ENCODE measurements around the gene TRAPPC6A.
"Not testable (repeated sequence)": the region's sequence is repeated elsewhere in the genome, so short reads cannot be mapped to it uniquely, and the experiment has no call there.

TRAPPC6A gene

DNA sequence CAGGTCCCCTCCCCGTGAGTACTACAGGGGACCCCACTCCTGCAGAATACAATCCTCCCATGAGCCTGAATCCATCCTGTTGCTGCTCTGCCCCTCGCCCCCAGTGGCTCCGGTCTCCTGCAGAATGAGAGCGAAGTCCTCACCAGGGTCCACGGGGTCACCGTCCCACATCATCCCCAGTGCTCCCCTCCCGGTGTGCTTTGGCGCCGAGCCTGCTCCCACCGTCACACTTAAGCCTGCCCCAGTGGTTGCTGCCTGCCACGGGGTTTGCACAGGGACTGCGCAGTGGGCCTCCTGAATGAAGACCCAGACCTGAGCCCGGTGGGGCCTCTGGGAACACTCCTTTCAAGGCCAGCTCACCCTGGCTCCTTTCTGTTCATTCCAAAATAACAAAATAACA lies 47.8 kb downstream of the TRAPPC6A start:
- no peak for DNase-seq (ENCODE audit: low spot score)

DNA sequence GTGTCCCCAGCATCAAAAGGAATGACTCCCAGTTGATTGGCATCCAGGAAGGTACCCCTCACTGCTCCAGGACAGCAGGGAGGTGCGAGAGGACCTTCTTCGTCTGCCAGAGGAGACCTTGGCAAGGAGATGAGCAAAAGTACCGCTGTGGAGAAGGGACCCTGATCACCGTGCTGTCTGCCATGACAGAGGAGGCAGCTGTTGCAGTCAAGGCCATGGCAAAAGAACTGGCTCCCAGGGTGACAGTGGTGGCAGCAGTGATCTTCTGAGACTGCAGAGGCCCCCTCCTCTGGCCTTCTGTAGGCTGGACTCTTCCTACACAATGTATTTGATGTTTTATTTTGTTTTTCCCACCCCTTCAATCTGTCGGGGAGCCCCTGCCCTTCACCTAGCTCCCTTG lies 49.2 kb downstream of the TRAPPC6A start:
- DNase-seq (ENCODE audit: low spot score) = no peak

DNA sequence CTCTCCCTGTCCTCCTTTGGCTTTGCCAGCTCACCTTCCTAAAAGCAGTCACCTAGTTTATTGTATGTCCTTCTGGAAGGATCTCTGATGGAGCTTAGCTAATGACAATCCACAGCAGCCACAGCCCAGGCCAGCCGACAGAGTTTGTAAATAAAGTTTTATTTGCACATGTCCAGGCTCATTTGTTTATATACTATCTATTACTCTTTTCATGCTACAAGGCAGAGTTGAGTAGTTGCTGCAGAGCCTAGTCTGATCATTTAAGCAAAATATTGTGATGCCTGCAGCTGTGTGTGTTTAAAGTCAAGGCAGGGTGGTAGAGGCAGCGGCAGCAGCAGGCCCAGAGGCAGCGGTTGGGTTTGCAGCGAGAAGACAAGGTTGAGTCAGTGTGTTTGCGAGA lies 49.9 kb downstream of the TRAPPC6A start:
- no peak for DNase-seq (ENCODE audit: low spot score)

DNA sequence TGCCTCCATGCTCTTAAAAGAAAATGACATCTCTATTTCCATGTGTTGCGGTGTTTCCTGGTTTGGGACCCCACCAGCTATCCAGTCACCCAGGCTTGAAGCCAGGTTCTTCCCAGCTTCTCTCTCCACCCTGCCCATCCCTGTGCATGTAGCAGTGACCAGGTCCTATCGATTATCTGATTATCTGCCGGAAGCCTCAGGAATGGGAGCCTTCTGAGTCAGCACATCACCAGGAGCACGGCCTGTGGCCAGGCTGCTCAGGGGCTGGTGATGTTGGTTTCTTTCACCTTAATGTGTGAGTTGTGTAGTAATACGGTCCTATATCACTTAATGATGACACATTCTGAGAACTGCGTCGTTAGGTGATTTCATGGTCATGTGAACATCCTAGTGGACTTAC lies 51.4 kb downstream of the TRAPPC6A start:
- no peak for DNase-seq (ENCODE audit: low spot score)

DNA sequence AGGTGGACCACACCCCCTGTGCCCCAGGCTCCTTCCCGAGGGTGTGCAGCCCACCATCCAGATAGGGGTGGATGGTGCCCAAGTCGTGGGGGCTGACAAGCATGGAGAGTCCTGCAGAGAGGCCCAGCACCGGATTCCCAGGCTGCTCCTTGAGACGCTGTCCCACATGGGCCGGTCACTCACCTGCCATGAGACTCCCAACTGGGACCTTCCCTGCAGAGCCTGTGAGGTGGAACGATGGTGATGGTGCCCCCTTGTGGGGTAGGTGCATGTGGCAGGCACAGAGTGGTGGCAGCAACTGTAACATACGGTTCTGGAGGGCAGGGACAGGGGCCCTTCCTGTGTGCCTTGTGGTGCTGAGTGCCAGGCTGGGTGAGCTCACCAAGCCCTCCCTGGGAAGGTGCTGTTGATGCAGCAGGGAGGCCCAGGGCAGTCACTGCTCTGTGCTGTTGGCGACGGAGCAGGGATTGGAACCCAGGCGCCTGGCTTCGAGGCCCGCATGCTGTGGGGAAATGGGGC lies 52.0 kb downstream of the TRAPPC6A start:
- peak; percentile 57 for DNase-seq (ENCODE audit: low spot score)

DNA sequence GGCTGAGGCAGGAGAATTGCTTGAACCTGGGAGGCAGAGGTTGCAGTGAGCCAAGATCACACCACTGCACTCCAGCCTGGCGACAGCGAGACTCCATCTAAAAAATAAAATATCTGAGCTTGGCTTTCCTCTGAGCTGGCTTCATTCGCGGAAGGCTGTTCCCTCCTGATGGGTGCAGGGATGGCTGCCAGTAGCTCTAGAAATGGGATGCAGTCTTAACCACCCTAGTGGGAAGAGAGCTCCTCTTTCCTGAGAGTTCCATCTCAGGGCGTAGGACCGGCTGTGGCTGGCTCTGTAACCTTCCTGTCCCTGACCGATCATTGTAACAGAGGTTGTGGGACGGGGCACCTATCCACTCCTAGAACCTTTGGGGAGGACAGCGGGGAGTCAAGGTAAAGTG lies 52.7 kb downstream of the TRAPPC6A start:
- no peak for DNase-seq (ENCODE audit: low spot score)

DNA sequence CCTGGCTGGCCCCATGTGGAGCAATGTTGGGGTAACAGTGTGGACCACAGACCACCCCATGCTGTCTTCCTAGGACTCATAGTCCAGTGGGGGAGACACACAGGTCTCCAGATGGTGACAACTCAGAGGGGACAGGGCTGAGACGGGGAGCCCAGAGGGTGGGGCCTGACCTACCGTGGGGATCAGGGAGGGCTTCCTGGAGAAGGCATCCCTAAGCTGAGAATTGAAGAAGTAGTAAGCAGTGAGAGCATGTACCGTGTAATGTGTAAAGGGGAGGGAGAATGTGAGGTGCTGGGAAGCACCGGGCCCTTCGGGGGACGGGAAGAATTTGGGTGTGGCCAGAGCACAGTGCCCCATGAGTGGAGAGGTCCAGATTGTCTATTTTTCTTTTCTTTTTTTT lies 54.0 kb downstream of the TRAPPC6A start:
- DNase-seq (ENCODE audit: low spot score) = no peak

DNA sequence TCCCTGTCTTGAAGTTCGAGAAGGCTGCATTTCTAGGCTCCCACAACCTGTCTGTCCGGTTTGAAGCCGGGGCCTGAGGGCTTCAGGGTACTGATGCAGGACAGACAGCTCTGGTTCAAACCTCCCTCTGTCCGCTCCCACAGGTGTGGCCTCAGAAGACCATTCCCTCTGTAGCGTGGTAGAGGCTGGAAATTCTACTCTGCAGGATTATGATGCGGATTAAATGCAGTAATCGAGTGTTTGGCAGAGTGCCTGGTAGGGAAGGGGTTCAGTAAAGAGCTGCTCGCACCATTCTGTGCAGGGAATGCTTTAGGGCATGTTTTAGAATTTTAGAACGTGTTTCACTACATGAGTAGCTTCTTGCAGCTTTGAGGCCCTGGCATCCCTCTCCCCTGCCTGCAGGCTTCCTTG lies 54.6 kb downstream of the TRAPPC6A start:
- no peak for DNase-seq (ENCODE audit: low spot score)

DNA sequence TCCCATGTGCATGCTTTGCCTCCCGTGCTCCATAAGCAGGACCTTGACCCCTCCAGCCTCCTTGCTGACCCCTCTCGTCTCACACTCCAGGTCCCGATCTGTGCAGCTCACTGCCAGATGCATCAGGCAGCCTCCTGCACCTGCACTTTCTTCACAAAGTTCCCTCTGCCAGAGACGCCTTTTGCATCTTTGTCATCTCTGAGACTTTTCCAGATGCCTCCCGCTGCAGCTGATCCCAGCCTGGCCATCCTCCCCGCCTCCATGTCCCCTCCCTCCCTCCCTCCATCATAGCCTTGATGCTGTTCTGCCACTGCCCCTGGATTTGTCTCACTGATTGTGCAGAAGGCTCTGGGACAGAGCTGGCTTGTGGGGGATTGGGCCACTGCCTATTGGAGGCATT lies 55.2 kb downstream of the TRAPPC6A start:
- no peak for DNase-seq (ENCODE audit: low spot score)

DNA sequence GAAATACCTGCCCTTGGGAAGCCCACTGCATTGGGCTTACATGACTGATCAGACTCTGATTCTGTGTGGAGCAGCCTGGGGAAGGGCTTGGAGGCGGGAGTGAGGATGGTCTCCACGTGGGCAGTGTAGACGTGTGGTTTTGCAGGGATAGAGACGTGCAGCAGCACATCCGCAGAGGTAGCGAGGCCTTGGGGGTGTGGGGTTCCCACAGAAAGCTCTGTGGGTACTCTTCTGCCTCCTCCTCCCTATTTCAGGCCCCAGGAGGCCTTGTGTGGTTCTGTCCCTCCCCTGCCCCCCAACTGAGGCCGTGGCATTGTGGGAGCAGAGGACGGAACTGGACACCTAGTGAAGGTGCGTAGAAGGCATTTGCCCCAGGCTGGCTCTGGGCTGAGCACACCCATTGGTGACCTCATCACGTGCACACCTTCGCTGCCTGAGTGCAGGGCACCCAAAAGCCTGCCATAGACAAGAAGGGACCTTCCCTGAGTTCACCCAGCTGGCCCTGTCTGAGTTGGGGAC lies 56.2 kb downstream of the TRAPPC6A start:
- DNase-seq (ENCODE audit: low spot score) = no peak

DNA sequence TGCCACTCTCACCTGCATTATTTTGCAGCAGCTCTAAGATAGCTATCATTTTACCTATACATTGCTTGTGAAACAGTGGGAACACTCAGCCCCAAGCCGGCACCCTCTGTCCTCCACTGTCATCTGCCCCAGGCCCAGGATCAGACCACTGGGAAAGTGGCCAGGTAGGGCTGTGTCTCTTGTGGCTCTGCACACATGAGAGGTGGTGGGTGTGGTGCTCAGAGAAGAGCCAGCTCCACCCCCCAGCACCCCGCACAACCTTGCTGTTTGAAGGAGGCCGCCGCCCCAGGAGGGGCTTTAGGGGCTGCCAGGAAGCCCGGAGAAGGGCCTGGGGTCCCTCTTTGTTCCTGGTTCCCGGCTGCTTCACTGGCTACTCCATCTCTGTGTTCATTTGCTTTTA lies 58.5 kb downstream of the TRAPPC6A start:
- DNase-seq (ENCODE audit: low spot score) = no peak

DNA sequence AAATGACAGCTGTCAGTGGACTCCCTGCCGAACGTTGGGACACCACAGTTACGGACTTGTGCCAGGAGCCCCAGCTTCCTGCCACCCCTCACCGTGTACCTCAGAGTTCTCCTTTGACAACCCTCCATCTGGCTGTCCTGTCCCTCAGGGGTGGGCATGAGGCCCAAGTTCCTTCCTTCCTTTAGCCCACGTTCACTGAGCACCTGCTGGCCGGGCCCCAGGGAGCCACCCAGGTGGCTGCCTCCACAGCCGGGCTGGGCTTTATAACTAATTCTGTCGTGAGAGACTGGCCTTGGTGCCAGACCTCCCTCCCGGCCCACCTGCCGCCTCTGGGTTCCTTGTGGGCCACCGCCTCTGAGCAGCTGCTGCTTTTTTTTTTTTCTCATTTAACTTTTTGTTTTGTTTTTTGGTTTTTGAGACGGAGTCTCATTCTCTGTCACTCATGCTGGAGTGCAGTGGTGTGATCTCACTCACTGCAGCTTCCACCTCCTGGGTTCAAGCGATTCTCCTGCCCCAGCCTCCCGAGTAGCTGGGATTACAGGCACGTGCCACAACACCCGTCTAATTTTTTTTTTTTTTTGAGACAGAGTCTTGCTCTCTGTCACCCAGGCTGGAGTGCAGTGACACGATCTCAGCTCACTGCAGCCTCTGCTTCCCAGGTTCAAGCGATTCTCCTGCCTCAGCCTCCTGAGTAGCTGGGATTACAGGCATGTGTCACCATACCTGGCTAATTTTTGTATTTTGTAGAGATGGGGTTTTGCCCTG lies 59.3 kb downstream of the TRAPPC6A start:
- not testable (repeated sequence) for DNase-seq (ENCODE audit: low spot score)

DNA sequence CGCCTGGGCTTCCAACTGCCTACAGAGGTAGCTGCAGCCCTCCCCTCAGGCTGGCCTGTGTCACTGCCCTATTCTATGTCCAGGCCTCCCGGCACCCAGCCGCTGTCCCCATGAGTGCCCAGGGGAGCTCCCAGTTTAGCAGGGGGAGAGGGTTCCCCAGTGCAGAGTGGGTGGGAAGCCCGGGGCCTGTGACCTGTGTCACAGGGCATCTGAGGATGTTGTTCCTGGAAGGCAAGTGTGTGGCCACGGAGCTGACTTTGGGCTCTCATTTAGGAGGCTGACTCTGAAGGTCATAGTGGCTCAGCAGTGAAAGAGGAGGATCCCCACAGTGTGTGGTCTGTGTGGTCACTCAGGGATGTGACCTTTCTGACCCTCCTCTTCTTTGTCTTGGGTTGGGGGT lies 59.9 kb downstream of the TRAPPC6A start:
- no peak for DNase-seq (ENCODE audit: low spot score)

DNA sequence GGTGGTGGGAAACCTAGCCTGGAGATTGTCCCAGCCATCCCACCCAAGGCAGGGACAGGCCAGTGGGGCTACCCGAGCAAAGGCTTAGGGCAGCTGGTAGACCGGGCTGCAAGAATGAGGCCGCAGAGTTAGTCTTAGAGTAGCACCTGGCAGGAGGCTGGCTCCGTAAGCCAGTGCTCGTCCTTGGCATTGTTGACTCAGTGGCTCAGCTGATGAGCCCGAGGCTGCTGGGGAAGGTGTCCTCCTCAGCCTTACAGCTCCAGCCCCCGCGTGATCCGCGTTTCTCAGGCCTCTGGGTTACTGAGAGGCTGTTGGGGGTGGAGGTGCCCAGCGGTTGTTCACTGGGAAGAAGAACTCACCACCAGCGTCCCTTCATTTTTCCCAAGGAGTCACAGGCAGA lies 60.4 kb downstream of the TRAPPC6A start:
- DNase-seq (ENCODE audit: low spot score) = no peak

DNA sequence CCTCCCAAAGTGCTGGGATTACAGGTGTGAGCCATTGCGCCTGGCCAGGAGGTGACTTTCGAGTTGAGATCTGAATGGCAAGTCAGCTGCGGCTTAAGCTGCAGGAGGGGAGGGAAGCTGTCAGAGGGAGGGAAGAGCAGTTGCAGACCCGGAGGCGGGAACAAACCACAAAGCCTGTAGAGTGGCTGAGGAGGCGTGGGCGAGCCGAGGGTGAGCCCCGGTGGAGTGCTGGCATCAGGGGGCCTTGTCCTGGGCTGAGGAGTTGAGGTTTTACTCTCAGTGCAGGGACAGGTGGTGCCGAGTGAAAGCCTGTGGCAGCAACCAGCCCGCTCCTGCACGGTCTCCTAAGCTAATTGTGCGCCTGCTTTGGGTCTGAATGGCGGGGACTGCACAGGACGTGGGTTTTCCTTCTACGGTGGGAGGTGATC lies 60.9 kb downstream of the TRAPPC6A start:
- DNase-seq (ENCODE audit: low spot score) = no peak

DNA sequence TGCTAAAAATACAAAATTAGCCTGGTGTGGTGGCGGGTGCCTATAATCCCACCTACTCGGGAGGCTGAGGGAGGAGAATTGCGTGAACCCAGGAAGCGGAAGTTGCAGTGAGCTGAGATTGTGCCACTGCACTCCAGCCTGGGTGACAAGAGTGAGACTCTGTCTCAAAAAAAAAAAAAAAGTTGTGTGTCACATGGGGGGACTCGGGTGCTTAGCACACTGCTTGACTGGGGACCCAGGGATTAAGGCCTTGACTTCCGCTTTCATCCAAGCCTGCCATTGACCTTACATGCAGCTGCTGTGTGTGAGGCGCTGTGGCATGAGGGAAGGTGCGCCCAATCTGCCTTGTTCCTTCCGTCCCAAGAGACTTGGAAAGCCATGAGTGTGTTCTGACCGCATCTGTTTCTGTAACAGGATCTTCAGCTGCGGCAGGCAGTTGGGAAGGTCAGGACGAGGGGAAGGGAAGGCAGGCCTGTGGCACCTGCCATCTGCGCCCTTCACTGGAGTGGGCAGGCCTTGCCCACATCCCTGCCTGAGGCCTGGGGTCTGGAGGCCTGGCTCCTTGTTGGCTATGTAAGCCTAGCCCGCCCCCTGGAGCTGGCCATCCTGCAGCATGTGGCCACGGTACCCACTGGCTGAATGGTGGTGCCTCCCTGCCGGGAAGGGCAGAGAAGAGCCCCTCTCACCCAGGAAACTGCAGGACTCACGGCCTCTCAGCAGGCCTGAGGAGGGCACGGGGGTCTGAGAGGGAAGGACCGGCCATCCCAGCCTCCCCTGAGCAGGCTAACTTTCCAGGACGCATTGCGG lies 62.0 kb downstream of the TRAPPC6A start:
- DNase-seq (ENCODE audit: low spot score) = no peak

DNA sequence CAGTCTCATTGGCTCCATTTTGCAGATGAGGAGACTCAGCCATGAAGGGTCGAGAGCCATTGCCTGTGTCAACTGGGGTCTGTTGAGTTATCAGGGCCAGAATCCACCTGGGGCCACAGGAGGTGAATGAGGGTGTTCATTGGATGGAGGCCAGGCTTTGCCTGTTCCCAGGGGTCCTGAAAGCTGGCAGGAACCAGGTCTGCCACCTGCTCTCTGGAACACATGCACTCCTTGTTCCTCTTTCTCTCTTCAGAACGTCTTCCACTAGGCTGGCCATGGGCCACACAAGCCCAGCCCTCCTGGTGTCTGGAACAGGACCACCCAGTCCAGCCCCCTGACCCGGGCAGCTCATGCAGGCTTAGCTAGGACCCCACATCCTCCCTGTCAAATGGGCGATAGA lies 63.9 kb downstream of the TRAPPC6A start:
- no peak for DNase-seq (ENCODE audit: low spot score)

DNA sequence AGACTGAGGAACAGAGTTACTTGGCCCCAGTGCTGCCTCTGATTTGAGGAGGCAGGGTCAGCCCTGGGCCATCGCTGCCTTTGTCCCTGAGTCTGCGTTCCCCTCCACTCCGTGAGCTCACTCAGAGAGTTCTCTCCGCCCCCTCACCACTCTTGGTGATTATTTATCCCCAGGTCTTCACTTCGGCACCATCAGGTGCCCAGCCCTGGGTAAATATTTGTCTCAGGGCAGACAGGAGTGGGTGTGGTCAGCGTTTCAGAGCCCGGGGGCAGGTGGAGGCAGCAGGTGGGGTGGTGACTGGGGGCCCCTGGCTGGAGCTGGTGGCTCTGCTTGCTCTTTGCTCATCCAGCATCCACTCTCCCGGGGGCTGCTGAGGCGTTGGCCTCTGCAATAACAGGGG lies 64.4 kb downstream of the TRAPPC6A start:
- DNase-seq (ENCODE audit: low spot score) = no peak
